GM18867 (cell line): Measurements from ENCODE around the gene STK36.

Experiments used
- ATAC-seq: cut with Tn5 transposase; IDR thresholded peaks from one replicate; pipeline ENCODE4 v1.9.1; 2021; ENCODE audit warnings: mild to moderate bottlenecking, moderate library complexity; ENCODE audit not compliant: unreplicated experiment

The STK36 gene, protein sequence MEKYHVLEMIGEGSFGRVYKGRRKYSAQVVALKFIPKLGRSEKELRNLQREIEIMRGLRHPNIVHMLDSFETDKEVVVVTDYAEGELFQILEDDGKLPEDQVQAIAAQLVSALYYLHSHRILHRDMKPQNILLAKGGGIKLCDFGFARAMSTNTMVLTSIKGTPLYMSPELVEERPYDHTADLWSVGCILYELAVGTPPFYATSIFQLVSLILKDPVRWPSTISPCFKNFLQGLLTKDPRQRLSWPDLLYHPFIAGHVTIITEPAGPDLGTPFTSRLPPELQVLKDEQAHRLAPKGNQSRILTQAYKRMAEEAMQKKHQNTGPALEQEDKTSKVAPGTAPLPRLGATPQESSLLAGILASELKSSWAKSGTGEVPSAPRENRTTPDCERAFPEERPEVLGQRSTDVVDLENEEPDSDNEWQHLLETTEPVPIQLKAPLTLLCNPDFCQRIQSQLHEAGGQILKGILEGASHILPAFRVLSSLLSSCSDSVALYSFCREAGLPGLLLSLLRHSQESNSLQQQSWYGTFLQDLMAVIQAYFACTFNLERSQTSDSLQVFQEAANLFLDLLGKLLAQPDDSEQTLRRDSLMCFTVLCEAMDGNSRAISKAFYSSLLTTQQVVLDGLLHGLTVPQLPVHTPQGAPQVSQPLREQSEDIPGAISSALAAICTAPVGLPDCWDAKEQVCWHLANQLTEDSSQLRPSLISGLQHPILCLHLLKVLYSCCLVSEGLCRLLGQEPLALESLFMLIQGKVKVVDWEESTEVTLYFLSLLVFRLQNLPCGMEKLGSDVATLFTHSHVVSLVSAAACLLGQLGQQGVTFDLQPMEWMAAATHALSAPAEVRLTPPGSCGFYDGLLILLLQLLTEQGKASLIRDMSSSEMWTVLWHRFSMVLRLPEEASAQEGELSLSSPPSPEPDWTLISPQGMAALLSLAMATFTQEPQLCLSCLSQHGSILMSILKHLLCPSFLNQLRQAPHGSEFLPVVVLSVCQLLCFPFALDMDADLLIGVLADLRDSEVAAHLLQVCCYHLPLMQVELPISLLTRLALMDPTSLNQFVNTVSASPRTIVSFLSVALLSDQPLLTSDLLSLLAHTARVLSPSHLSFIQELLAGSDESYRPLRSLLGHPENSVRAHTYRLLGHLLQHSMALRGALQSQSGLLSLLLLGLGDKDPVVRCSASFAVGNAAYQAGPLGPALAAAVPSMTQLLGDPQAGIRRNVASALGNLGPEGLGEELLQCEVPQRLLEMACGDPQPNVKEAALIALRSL (N-terminal part only)

DNA sequence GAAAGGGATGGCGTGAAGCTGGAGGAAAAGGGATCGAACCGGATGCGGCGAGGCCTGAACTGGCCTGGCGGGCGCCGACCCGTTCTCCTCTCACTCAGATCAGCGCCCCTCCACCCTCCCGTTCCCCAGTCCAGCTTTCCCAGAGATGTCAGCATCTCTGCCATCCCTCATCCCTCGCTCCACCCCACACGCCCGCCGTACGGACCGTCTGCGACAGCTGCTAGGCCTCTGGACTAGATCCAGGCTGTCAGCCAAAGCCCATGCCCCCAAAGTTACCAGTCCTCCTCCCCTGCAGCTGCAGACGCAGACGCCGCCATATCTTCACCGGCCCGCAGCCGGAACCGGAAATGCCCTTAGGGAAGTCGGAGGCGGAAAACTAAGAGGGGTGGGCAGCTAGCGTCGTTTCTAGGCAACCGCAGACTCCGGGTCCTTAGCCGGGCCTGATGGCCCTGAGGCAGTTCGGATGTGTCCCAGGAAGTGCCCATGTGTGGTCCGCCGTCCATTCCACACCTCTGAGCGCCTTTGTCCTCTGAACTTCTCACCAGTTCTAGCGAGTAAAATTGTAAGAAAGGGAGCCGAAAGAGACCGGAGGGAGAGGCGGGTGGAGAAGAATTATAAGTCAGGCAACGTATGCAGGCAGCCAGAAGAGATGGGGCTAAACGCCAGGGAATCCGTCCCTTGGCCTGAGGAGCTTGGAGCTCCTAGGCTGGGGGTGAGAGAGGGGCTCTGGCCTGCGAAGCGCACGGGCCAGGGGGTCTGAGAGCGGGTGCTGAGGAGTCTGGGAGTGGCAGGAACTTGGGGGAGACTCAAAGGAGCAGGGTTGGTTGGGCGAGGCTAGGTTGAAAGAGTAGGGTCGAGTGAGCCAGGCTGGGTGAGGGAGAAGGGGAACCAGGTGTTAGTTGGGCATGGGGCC lies at the start of gene STK36, which contains the start of gene RNF25:
STK36 (plus strand) TSS at position 433 of the 913 bp plus-strand sequence. CDS start 744 bp downstream, outside the sequence.
RNF25 (minus strand) TSS at position 349 of the 913 bp plus-strand sequence; CDS start at position 317, 32 bp downstream.
- ATAC-seq: peak; percentile 99

DNA sequence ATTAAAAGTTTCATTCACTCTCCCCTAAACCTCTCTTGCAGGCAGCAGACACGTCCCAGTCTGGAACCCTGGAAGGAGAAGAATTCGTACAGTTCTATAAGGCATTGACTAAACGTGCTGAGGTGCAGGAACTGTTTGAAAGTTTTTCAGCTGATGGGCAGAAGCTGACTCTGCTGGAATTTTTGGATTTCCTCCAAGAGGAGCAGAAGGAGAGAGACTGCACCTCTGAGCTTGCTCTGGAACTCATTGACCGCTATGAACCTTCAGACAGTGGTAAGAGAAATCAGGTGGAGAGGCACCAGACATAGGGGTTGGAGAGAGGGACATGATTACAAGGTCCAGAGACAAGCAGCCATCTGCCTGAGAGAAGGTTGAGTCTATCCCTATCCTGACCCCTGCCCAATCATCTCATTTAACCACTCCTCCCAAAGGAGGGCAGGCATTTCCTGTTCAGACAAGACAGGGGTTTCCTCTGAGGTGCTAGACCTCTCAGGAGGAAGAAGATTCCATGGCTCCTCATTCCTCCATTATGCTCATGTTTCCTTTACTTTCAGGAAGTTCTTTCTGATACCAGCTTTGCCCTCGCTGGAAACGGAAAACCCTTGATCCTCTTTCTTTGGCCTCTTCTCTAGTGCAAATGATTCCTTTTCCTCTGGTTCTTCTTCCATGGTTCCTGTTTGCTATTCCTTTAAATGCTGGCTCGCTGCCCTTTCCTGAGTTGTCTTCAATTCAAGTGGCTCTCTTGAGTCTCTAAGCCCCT lies 49.1 kb upstream of the STK36 start:
- no peak for ATAC-seq

DNA sequence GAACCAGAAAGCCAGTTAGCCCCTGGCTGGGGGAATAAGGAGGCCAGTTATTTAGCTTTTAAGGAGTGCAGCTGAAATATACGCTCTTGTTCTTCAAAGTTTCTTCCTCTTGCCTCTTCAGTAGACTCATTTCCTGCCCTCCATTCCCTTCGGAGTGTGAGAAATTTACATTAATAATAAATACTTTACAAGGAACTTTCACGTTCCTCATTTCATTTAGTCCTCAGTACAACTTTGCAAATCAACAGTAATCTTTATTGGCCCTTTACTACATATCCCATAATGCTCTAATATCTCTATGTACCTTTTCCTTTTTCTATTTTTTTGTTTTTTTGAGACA lies 48.5 kb upstream of the STK36 start:
- no peak for ATAC-seq

DNA sequence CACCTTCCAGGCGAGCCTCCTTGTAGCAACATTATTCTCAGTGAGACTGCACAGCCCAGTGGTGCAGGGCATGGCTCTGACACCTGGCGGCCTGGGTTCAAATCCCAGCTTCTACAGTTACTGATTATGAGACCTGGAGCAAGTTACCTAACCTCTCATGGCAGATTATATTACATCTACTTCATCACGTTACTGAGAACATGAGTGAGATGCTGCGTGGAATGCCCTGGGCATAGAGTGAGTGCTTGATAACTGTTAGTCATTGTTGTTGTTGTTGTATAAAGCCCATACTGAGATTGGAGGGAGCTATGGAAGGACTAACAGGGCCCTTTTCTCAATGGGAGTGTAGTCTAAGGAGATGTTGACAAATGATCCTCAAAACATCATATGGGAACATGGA lies 45.5 kb upstream of the STK36 start:
- no peak for ATAC-seq

DNA sequence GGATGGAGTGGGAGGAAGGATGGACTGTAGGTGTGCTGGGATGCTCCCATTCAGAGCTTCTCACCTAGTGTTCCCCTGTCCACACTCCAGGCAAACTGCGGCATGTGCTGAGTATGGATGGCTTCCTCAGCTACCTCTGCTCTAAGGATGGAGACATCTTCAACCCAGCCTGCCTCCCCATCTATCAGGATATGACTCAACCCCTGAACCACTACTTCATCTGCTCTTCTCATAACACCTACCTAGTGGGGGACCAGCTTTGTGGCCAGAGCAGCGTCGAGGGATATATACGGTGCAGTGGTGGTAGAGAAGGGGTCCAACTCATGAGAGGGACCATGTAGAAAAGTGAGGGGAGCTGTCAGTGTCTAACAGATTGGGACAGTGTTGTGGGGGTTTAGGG lies 43.9 kb upstream of the STK36 start:
- ATAC-seq: no peak

DNA sequence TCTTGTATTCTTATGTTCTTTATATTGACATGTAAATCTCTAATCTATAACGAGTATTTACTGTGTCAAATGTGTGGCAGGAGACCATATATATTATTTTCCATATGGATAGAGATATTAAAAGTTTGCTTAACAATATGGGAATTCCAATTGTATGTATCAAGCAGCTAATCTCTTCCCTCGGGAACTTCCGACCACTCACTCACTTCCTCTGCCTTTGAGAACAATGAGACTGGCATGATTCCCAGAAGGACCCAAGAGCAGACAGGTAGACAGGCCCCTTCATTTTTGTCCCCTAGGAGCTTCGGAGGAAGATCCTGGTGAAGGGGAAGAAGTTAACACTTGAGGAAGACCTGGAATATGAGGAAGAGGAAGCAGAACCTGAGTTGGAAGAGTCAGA lies 40.0 kb upstream of the STK36 start:
- no peak for ATAC-seq

DNA sequence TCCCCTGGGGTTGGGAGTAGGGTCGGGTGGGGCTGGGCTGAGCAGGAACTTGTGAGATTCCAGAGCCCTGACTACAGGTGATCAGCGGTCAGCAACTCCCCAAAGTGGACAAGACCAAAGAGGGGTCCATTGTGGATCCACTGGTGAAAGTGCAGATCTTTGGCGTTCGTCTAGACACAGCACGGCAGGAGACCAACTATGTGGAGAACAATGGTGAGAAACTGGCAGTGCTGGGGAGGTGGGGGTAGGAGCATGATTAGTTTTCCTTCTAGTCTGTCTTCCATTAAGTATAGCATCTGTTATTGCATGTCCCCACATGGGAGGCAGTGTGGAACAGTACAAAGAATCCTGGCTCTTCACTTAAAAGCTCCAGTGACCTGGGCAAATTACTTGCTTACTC lies 36.2 kb upstream of the STK36 start:
- no peak for ATAC-seq

DNA sequence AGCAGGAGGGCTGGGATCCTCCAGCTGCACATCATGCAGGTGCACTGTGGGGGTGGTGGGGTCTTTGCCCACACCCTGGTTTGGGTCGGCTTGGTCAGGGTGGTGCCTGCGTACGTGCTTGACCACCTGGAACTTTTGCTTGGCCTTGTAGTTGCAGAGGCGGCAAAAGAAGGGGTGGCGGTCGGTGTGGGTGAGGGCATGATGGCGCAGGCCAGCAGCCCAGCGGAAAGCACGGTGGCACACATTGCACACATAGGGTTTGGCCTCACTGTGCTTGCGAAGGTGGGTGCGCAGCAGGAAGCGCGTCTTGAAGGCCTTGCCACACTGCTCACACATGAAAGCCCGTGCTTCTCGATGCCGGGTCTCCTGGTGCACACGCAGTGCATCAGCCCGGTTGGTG lies 33.5 kb upstream of the STK36 start:
- no peak for ATAC-seq

DNA sequence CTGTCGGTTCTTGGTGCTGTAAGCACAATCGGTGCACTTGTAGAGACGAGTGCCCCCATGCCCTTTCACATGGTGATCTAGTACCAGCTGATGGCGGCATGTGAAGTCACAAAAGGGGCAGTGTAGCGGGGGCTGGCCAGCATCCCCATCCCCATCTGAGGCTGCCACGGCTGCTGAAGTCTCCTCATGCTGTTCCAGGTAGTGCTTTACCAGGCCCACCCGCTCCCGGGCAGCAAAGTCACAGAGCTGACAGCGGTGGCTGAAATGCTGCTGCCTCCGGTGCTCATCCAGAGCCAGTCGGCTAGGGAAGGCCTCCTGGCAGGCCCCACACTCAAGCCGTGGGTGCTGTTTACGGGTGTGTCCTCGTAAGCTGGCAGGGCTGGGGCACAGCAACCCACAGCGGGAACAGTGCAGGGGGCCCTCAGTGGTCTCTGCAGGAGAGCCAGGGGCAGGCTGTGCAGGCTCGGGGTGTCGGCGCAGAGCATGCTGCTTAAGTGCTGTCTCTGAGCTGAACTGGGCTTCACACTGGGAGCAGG lies 29.7 kb upstream of the STK36 start:
- ATAC-seq: no peak

DNA sequence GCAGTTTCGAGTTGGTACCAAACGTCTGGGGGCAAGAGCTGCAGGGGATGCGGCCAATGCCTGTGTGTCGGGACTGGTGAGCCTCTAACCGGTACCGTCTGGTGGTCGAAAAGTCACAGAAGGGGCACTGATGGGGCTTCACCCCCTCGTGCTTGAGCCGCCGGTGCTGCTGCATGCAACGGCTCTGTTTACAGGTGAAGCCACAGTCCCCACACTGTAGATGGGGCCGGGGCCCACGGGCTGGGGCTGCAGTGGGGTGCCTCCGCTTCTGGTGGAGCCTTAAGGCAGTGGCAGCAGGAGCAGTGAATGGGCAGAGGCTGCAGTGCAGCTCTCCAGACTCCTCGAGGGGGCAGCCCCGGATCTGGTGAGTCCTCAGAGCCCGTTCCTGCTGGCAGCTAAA lies 29.1 kb upstream of the STK36 start:
- ATAC-seq: no peak

DNA sequence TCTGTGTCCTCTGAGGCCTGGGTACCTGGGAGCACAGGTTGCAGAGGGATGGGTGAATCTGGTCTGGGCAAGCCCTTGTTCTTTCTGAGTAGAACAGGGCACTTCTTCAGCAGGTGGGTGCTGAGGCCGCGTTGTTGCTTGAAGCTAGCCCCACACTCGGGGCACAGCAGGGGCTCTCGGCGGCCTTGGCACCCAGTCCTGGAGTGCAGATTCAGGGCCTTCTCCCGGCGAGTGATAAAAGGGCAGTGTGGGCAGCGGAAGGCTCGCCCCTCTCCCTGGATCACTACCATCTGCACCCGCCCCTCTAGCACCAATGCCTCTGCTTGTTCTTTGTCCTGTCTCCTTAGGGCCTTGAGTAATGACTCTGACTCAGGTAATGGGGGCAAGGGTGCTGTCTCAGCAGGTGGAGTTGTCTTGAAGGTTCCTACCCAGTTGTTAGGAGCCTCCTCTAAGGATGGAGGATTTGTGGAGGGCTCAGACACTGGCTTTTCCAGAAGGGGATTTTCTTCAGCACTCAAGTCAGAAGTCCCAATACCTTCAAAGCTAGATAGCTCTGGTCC lies 28.1 kb upstream of the STK36 start:
- ATAC-seq: no peak

DNA sequence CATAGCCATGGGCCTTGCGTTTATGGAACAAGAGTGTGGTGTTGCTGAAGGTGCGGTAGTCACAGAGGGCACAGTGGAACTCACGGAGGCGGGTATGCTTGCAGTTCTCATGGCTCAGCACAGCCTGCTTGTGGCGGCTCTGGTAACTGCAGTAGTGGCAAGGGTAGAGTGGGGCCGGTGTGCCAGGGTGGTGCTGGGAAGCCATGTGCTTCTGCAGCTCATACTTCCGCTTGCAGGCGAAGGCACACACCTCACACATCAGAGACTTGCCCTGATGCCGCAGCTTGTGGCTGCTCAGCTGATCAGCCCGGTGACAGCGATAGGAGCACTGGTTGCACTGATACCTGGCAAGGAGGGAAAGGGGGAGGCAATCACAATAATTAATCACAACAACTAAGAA lies 27.2 kb upstream of the STK36 start:
- no peak for ATAC-seq

DNA sequence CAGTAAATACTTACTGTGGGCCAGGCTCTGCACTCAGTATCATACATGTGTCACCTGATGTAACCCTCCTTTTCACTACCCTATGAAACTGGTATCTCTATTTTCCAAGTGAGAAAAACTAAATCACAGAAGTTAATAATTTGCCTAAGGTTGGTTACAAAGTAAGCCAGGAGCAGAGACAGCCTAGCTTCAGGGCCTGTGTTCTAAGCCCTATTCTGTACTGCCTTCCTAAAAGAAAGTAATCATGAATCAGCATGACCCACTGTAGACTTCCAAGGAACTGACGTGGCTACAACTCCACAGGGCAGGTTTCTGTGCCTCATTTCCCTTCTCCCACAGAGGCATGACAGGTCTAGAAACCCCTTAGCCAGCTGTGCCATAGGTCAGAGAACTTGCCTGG lies 26.8 kb upstream of the STK36 start:
- no peak for ATAC-seq

DNA sequence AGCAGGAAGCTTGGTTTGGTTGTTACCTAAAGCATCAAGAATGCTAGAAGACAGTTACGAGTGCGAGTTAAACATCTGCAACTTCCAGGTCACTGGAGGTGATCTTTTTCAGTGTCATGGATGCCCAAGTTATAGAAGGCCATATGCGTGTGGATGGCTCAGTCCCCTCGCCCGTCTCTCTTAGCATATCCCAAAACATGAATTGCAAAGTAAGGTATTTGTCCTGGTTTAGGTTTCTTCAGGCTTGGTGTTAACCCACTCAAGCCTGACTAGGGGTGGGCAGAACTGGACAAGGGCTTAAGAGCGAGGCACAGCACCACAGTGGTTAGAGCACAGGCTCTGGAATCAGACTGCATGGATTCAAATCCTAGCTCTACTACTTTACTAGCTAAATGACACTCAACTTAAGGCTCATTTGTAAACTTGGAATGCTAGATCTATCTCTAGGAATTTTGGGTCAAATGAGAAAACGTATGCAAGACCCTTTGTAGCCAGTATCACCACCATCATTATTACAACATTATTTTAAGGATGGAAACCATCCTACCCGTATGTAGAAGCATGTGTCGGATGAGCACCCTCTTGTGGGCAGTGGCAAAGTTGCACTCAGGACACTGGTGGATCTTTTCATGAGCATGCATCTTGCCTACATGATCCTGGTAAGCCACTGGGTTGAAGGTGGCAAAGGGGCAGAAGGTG lies 23.6 kb upstream of the STK36 start:
- peak; percentile 54 for ATAC-seq

DNA sequence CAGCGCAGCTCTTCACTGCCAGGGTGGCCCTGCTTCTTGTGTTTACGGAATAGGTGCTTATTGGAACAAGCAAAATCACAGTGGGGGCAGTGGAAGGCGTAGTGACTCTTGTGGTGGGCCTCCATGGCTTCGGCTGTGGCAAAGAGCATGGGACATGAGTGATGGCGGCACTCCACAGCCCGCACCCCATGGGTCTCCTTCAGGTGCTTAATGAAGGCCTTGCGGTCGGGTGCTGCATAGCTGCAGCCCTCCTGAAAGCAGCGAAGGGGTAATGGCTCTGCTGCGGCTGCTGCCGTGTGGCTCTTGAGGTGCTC lies 23.1 kb upstream of the STK36 start:
- ATAC-seq: no peak

DNA sequence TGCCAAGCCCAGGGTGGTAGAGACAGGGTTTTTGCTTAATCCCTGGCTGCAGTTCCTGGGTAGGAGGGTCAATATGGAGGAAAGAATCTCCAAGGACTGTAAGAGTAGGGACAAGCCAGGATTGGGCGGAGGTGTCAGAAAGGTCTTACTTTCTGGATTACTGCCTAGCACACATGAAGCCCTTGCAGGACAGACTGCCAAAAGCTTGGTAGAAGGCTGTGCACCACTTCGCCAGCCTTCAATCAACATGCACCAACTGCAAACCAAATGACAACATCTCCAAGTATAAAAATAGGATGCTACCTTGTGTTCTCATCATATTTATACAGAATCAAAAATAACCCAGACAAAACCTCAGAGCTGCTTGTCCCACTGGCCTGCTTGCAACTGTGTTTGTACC lies 16.1 kb upstream of the STK36 start:
- no peak for ATAC-seq

DNA sequence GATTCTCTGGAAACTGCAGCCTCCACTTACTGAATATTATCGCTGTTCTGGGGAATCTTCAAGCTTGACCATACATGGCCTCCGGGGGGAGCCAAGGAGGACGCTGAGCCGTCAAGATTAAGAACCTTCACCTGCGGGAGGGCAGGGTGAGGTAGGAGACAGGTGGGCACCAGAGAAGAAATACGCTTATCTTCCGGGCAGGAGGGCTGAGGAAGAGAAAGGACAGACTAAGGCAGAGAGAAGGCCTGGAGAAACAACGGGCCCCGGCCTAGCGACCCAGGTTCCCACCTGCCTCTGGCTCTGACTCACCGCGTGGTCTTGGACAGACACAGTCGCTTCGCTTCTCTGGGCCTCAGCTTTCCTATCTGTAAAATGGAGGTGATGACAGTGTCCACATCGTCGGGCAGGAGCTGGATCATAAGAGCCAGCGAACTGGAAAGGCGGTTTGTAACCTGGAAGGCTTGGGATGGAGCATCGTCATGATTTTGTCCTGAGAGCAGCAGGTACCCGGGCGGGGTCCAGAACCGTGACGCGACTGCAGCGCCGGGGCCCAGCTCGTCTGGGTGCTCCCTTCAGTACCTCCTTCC lies 13.1 kb upstream of the STK36 start:
- ATAC-seq: peak; percentile 49
